ENCODE data around the gene KLHDC7B. TPM values are rescaled to one million over a fixed set of nuclear protein-coding genes. Genes with fewer than 3 reads are reported as not detected.
A peak's percentile ranks its signal among the peaks of the same experiment; 100 is the strongest.

The KLHDC7B gene
- total RNA-seq, 2 experiments from 2014 or later, result 2.3 TPM

GRCh38 chr22:50500452-50500851, 45.2 kb upstream of the KLHDC7B start:
- Mint-ChIP-seq H3K4me3 (no peak overlapping the region), H3K27me3 (no peaks in the 10 kb centered on the region), H3K4me1 (ENCODE audit: low read depth) (peaks cover 9% of the 10 kb centered on the region), H3K27ac (no peak overlapping the region), H3K9me3 (no peaks in the 10 kb centered on the region), H3K36me3 (ENCODE audit: low read depth) (peaks cover 4% of the 10 kb centered on the region)
- no peak for TF ChIP-seq CTCF (IDR thresholded peaks at IDR 0.05)
- no peak overlapping the region for H3K4me3 ChIP-seq (ENCODE audit: low read length)
- H3K9me3 ChIP-seq (ENCODE audit: control insufficient read depth in 1 of 2, insufficient read depth in 1 of 2, low read length in 2 of 2), result no peaks in the 10 kb centered on the region
- intact Hi-C loops (cut with DNase I, micrococcal nuclease), result loop anchor here in 1 of 2 experiments (10.0 kb wide), 1 partner anchor 156 kb away; the partner anchor contains the start of gene PPP6R2
- DNase-seq, result no peak
- no peak overlapping the region for H3K27ac ChIP-seq (ENCODE audit: low read depth in 1 of 2, low read length in 2 of 2)
- peaks cover 14% of the 10 kb centered on the region for H3K4me1 ChIP-seq (ENCODE audit: insufficient read depth, low read length)
- H3K36me3 ChIP-seq (ENCODE audit: insufficient read depth, low read length), result peaks cover 29% of the 10 kb centered on the region
- no peaks in the 10 kb centered on the region for H3K27me3 ChIP-seq (ENCODE audit: control insufficient read depth in 1 of 2, insufficient read depth in 2 of 2, low read length in 2 of 2)
- ChIA-PET POLR2A (interaction anchor here (1.3 to 2.5 kb wide), 2 partner anchors 25 to 31 kb away, joined by 5 to 9 read pairs; partner anchors contain the start of gene SCO2), CTCF (interaction anchor here (0.6 to 0.9 kb wide), 2 partner anchors 62 to 120 kb away, joined by 4 to 7 read pairs; no protein-coding TSS in a partner anchor)
- ATAC-seq (ENCODE audit: poor library complexity), result no peak

GRCh38 chr22:50502096-50502495, 43.6 kb upstream of the KLHDC7B start:
- ATAC-seq (ENCODE audit: poor library complexity), result no peak
- Histone ChIP-seq H3K9me3 (ENCODE audit: control insufficient read depth in 1 of 2, insufficient read depth in 1 of 2, low read length in 2 of 2) (no peaks in the 10 kb centered on the region), H3K4me1 (ENCODE audit: insufficient read depth, low read length) (peaks cover 30% of the 10 kb centered on the region), H3K4me3 (ENCODE audit: low read length) (no peak overlapping the region), H3K27me3 (ENCODE audit: control insufficient read depth in 1 of 2, insufficient read depth in 2 of 2, low read length in 2 of 2) (no peaks in the 10 kb centered on the region), H3K36me3 (ENCODE audit: insufficient read depth, low read length) (peaks cover 37% of the 10 kb centered on the region), H3K27ac (ENCODE audit: low read depth in 1 of 2, low read length in 2 of 2) (no peak overlapping the region)
- CTCF ChIA-PET, result no interaction called here
- H3K4me1 Mint-ChIP-seq (ENCODE audit: low read depth), result peaks cover 10% of the 10 kb centered on the region
- DNase-seq, result peak in 1 of 14 experiments; percentile 20
- POLR2A ChIA-PET, result no interaction called here
- H3K4me3 Mint-ChIP-seq, result peak overlapping the region; percentile 30
- no peaks in the 10 kb centered on the region for H3K27me3 Mint-ChIP-seq
- H3K27ac Mint-ChIP-seq, result no peak overlapping the region
- no peaks in the 10 kb centered on the region for H3K9me3 Mint-ChIP-seq
- intact Hi-C loops (cut with DNase I, micrococcal nuclease), result loop anchor here in 1 of 2 experiments (10.0 kb wide), 1 partner anchor 157 kb away; the partner anchor contains the start of gene PPP6R2
- TF ChIP-seq CTCF (IDR thresholded peaks at IDR 0.05), result no peak
- H3K36me3 Mint-ChIP-seq (ENCODE audit: low read depth), result peaks cover 6% of the 10 kb centered on the region

- TF ChIP-seq CTCF (IDR thresholded peaks at IDR 0.05), result no peak
- H3K36me3 ChIP-seq (ENCODE audit: insufficient read depth, low read length), result peaks cover 37% of the 10 kb centered on the region
- CTCF ChIA-PET, result interaction anchor here (1.3 kb wide), 1 partner anchor 23 kb away, joined by 4 read pairs; the partner anchor contains the start of gene SCO2
- Mint-ChIP-seq H3K27me3 (no peaks in the 10 kb centered on the region), H3K4me3 (no peak overlapping the region), H3K36me3 (ENCODE audit: low read depth) (peaks cover 11% of the 10 kb centered on the region), H3K4me1 (ENCODE audit: low read depth) (peaks cover 14% of the 10 kb centered on the region), H3K9me3 (no peaks in the 10 kb centered on the region), H3K27ac (no peak overlapping the region)
- DNase-seq, result peak in 1 of 14 experiments; percentile 26
- H3K27me3 ChIP-seq (ENCODE audit: control insufficient read depth in 1 of 2, insufficient read depth in 2 of 2, low read length in 2 of 2), result no peaks in the 10 kb centered on the region
- H3K4me1 ChIP-seq (ENCODE audit: insufficient read depth, low read length), result peaks cover 32% of the 10 kb centered on the region
- intact Hi-C loops (cut with DNase I, micrococcal nuclease), result loop anchor here in 1 of 2 experiments (10.0 kb wide), 1 partner anchor 158 kb away; the partner anchor contains the start of gene PPP6R2
- no peak for ATAC-seq (ENCODE audit: poor library complexity)
- no peak overlapping the region for H3K4me3 ChIP-seq (ENCODE audit: low read length)
- H3K27ac ChIP-seq (ENCODE audit: low read depth in 1 of 2, low read length in 2 of 2), result no peak overlapping the region
- no peaks in the 10 kb centered on the region for H3K9me3 ChIP-seq (ENCODE audit: control insufficient read depth in 1 of 2, insufficient read depth in 1 of 2, low read length in 2 of 2)
- POLR2A ChIA-PET, result interaction anchor here (1.5 kb wide), 1 partner anchor 25 kb away, joined by 4 read pairs; no protein-coding TSS in a partner anchor
Observed at GRCh38 chr22:50502628-50503474, 42.8 kb upstream of the KLHDC7B start.
